GM06990 (cell line): Measurements from ENCODE around the gene CFAP157.
A peak's percentile ranks its signal among the peaks of the same experiment; 100 is the strongest.

ENCODE experiments used
- DNase-seq: peaks from one replicate; pipeline ENCODE4 v3.0.0-alpha.2; 2011; ENCODE audit not compliant: insufficient read length; ENCODE audit errors: extremely low read depth
- H3K27me3 ChIP-seq: replicated peaks from 2 replicates; pipeline ENCODE4 v1.6.0; 2011; ENCODE audit warnings: low read length; ENCODE audit not compliant: control insufficient read depth, insufficient read depth
- H3K36me3 ChIP-seq: 2 replicates; pipeline ENCODE4 v1.5.1; 2011; ENCODE audit warnings: low read length; ENCODE audit not compliant: control insufficient read depth, insufficient read depth
- H3K4me3 ChIP-seq: replicated peaks from 2 replicates; pipeline ENCODE4 v1.5.1; 2011; ENCODE audit warnings: low read depth, mild to moderate bottlenecking, control low read depth, low read length
- CTCF ChIP-seq: IDR thresholded peaks from 2 replicates; pipeline ENCODE4 v1.5.1; 2011; ENCODE audit warnings: low read length, control low read depth, mild to moderate bottlenecking, inconsistent platforms; ENCODE audit not compliant: insufficient read depth, poor library complexity, severe bottlenecking

CFAP157 gene

GRCh38 chr9:127762111-127762676, 55.4 kb downstream of the CFAP157 start:
- DNase-seq = no peak
- Histone ChIP-seq H3K36me3 (peaks cover 15% of the 10 kb centered on the region), H3K4me3 (no peak overlapping the region), H3K27me3 (no peaks in the 10 kb centered on the region)
- no peak for TF ChIP-seq CTCF

GRCh38 chr9:127763918-127764384, 57.2 kb downstream of the CFAP157 start:
- TF ChIP-seq CTCF = peak; percentile 47
- Histone ChIP-seq H3K27me3 (no peaks in the 10 kb centered on the region), H3K36me3 (peaks cover 16% of the 10 kb centered on the region), H3K4me3 (no peak overlapping the region)
- DNase-seq = no peak

- no peak for DNase-seq
- no peak for TF ChIP-seq CTCF
- Histone ChIP-seq H3K27me3 (no peaks in the 10 kb centered on the region), H3K4me3 (no peak overlapping the region), H3K36me3 (peaks cover 16% of the 10 kb centered on the region)
Measured at GRCh38 chr9:127765418-127765817, 58.6 kb downstream of the CFAP157 start.
